ENCODE data around the gene ZNF771. TPM values are rescaled to one million over a fixed set of nuclear protein-coding genes. Genes with fewer than 3 reads are reported as not detected.
"Not testable (repeated sequence)": the region's sequence is repeated elsewhere in the genome, so short reads cannot be mapped to it uniquely, and the experiment has no call there.

The ZNF771 gene
- total and polyA plus RNA-seq, 2 donors = 5.2 to 18.6 TPM

- no peak for DNase-seq (ENCODE audit: extremely low spot score)
Measured at GRCh38 chr16:30444231-30445148, 37.1 kb downstream of the ZNF771 start.

GRCh38 chr16:30445149-30445407 is 37.7 kb downstream of the ZNF771 start:
- no peaks in the 10 kb centered on the region for H3K36me3 ChIP-seq (ENCODE audit: insufficient read depth)
- peak overlapping the region; percentile 67 for H3K27ac ChIP-seq (ENCODE audit: low read depth)
- no peak for DNase-seq (ENCODE audit: extremely low spot score)
- H3K4me3 ChIP-seq (ENCODE audit: low read depth, low read length) = peak overlapping the region; percentile 71
- 28% methylated on average over 11 of the region's 11 CpGs for WGBS
- H3K4me1 ChIP-seq (ENCODE audit: insufficient read depth) = no peaks in the 10 kb centered on the region

More at GRCh38 chr16:30444231-30445148, 37.1 kb downstream of the ZNF771 start:
- no peak overlapping the region for H3K27ac ChIP-seq (ENCODE audit: low read depth)
- peak overlapping the region; percentile 71 for H3K4me3 ChIP-seq (ENCODE audit: low read depth, low read length)
- no peaks in the 10 kb centered on the region for H3K36me3 ChIP-seq (ENCODE audit: insufficient read depth)
- WGBS = 95% methylated on average over 29 of the region's 29 CpGs
- H3K4me1 ChIP-seq (ENCODE audit: insufficient read depth) = no peaks in the 10 kb centered on the region

- Histone ChIP-seq H3K4me1 (ENCODE audit: insufficient read depth) (no peaks in the 10 kb centered on the region), H3K36me3 (ENCODE audit: insufficient read depth) (no peaks in the 10 kb centered on the region), H3K27ac (ENCODE audit: low read depth) (peak within 1 kb of the TSS; percentile 67), H3K4me3 (ENCODE audit: low read depth, low read length) (peak within 1 kb of the TSS; percentile 71)
- under 1% methylated on average over 59 of the region's 59 CpGs for whole genome bisulfite sequencing
- DNase-seq (ENCODE audit: extremely low spot score) = peak; percentile 96
Measured at GRCh38 chr16:30445408-30446202, 38.2 kb downstream of the ZNF771 start, which contains the start of gene SEPHS2. TSS of gene SEPHS2 (minus strand) at chr16:30445874. CDS start at chr16:30445727, 147 bp downstream.

GRCh38 chr16:30446203-30446595 is 38.8 kb downstream of the ZNF771 start:
- Histone ChIP-seq H3K4me3 (ENCODE audit: low read depth, low read length) (no peak overlapping the region), H3K4me1 (ENCODE audit: insufficient read depth) (no peaks in the 10 kb centered on the region), H3K36me3 (ENCODE audit: insufficient read depth) (no peaks in the 10 kb centered on the region), H3K27ac (ENCODE audit: low read depth) (no peak overlapping the region)
- DNase-seq (ENCODE audit: extremely low spot score) = no peak
- 82% methylated on average over 10 of the region's 10 CpGs for WGBS

GRCh38 chr16:30447512-30448226 is 40.3 kb downstream of the ZNF771 start:
- Histone ChIP-seq H3K4me1 (ENCODE audit: insufficient read depth) (no peaks in the 10 kb centered on the region), H3K4me3 (ENCODE audit: low read depth, low read length) (no peak overlapping the region), H3K36me3 (ENCODE audit: insufficient read depth) (no peaks in the 10 kb centered on the region), H3K27ac (ENCODE audit: low read depth) (no peak overlapping the region)
- no peak for DNase-seq (ENCODE audit: extremely low spot score)
- WGBS = 80% methylated on average over 12 of the region's 12 CpGs

GRCh38 chr16:30449116-30449435 is 41.7 kb downstream of the ZNF771 start:
- no peak overlapping the region for H3K4me3 ChIP-seq (ENCODE audit: low read depth, low read length)
- no peaks in the 10 kb centered on the region for H3K4me1 ChIP-seq (ENCODE audit: insufficient read depth)
- no peaks in the 10 kb centered on the region for H3K36me3 ChIP-seq (ENCODE audit: insufficient read depth)
- no peak for DNase-seq (ENCODE audit: extremely low spot score)
- 92% methylated on average over 3 of the region's 3 CpGs for WGBS
- H3K27ac ChIP-seq (ENCODE audit: low read depth) = no peak overlapping the region

GRCh38 chr16:30452709-30453580 is 45.5 kb downstream of the ZNF771 start:
- WGBS = 57% methylated on average over 20 of the region's 20 CpGs
- H3K4me1 ChIP-seq (ENCODE audit: insufficient read depth); H3K36me3 ChIP-seq (ENCODE audit: insufficient read depth); H3K27ac ChIP-seq (ENCODE audit: low read depth); DNase-seq (ENCODE audit: extremely low spot score); H3K4me3 ChIP-seq (ENCODE audit: low read depth, low read length): not testable (repeated sequence)

- 87% methylated on average over 1 of the region's 1 CpG for WGBS
- no peak for DNase-seq (ENCODE audit: extremely low spot score)
- Histone ChIP-seq H3K36me3 (ENCODE audit: insufficient read depth) (no peaks in the 10 kb centered on the region), H3K27ac (ENCODE audit: low read depth) (no peak overlapping the region), H3K4me3 (ENCODE audit: low read depth, low read length) (no peak overlapping the region), H3K4me1 (ENCODE audit: insufficient read depth) (no peaks in the 10 kb centered on the region)
Measured at GRCh38 chr16:30456302-30456701, 48.9 kb downstream of the ZNF771 start.

- no peak for DNase-seq (ENCODE audit: extremely low spot score)
- Histone ChIP-seq H3K4me3 (ENCODE audit: low read depth, low read length) (no peak overlapping the region), H3K36me3 (ENCODE audit: insufficient read depth) (no peaks in the 10 kb centered on the region), H3K27ac (ENCODE audit: low read depth) (no peak overlapping the region), H3K4me1 (ENCODE audit: insufficient read depth) (no peaks in the 10 kb centered on the region)
- WGBS = 95% methylated on average over 1 of the region's 1 CpG
Measured at GRCh38 chr16:30457256-30457655, 49.9 kb downstream of the ZNF771 start.

- no peak for DNase-seq (ENCODE audit: extremely low spot score)
- H3K27ac ChIP-seq (ENCODE audit: low read depth) = no peak overlapping the region
- no peaks in the 10 kb centered on the region for H3K36me3 ChIP-seq (ENCODE audit: insufficient read depth)
- H3K4me1 ChIP-seq (ENCODE audit: insufficient read depth) = no peaks in the 10 kb centered on the region
- H3K4me3 ChIP-seq (ENCODE audit: low read depth, low read length) = no peak overlapping the region
- WGBS = 89% methylated on average over 16 of the region's 16 CpGs
Measured at GRCh38 chr16:30457743-30458560, 50.5 kb downstream of the ZNF771 start.

- Histone ChIP-seq H3K27ac (ENCODE audit: low read depth) (no peak overlapping the region), H3K36me3 (ENCODE audit: insufficient read depth) (no peaks in the 10 kb centered on the region), H3K4me3 (ENCODE audit: low read depth, low read length) (no peak overlapping the region), H3K4me1 (ENCODE audit: insufficient read depth) (no peaks in the 10 kb centered on the region)
- DNase-seq (ENCODE audit: extremely low spot score) = no peak
- 79% methylated on average over 22 of the region's 22 CpGs for WGBS
Measured at GRCh38 chr16:30458561-30459394, 51.4 kb downstream of the ZNF771 start.

GRCh38 chr16:30459456-30459855 is 52.0 kb downstream of the ZNF771 start:
- Histone ChIP-seq H3K4me3 (ENCODE audit: low read depth, low read length) (no peak overlapping the region), H3K36me3 (ENCODE audit: insufficient read depth) (no peaks in the 10 kb centered on the region), H3K4me1 (ENCODE audit: insufficient read depth) (no peaks in the 10 kb centered on the region), H3K27ac (ENCODE audit: low read depth) (no peak overlapping the region)
- 80% methylated on average over 11 of the region's 11 CpGs for WGBS
- no peak for DNase-seq (ENCODE audit: extremely low spot score)
